GM12891 (cell line): Measurements from ENCODE around the gene CIZ1.

Experiments
- PAX5 ChIP-seq: IDR thresholded peaks from 2 replicates; pipeline ENCODE4 v1.6.1; 2011; ENCODE audit warnings: low read length, moderate library complexity, mild to moderate bottlenecking; ENCODE audit not compliant: insufficient read depth, severe bottlenecking
- POLR2A ChIP-seq: IDR thresholded peaks from 2 replicates; pipeline ENCODE4 v1.6.1; 2011; ENCODE audit warnings: low read depth, low read length, control low read depth
- POLR2AphosphoS5 ChIP-seq: IDR thresholded peaks from 2 replicates; pipeline ENCODE4 v1.6.1; 2011; ENCODE audit warnings: low read depth, low read length, control low read depth
- POU2F2 ChIP-seq: IDR thresholded peaks from 2 replicates; pipeline ENCODE4 v1.6.1; 2011; ENCODE audit warnings: low read depth, mild to moderate bottlenecking, control low read depth, low read length, moderate library complexity
- SPI1 ChIP-seq: IDR thresholded peaks from 2 replicates; pipeline ENCODE4 v1.6.1; 2011; ENCODE audit warnings: low read depth, low read length, control low read depth
- TAF1 ChIP-seq: IDR thresholded peaks from 2 replicates; pipeline ENCODE4 v1.6.1; 2011; ENCODE audit warnings: low read depth, low read length, control low read depth

DNA sequence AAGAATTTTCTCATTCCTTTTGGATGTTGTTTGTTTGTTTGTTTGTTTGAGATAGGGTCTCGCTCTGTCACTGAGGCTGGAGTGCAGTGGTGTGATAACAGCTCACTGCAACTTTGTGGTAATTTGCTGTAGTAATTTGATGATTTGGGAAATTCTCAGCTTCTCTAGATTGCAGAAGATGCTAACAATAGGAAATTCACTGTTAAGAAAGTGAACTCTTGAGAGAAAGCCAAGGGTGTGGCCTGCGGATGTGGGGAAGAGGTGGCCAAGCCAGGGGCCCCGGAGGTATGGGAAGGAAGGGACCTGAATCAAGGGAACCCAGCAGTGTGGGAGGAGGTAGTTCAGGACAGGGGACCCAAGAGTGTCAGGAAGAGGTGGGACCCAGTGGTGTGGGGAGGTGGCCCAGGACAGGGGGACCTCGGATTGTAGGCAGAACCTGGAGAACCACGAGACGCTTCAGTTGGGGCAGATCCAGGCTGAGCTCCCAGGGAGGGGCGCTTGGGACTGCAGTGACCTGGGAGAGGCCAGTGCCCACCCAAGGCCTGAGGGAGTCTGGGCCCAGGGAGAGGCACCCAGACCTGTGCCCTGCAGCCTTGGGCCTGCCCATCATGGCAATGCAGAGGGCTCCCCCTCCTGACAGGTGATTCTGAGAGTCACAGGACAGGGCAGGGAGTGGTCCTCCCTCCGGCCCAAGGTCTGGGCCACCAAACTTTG, 47.7 kb downstream of the CIZ1 start:
- TF ChIP-seq POLR2A (no peak), TAF1 (no peak), POLR2AphosphoS5 (no peak), POU2F2 (no peak), PAX5 (no peak), SPI1 (no peak)
